ENCODE results near the gene MAOA.

Gene MAOA

DNA sequence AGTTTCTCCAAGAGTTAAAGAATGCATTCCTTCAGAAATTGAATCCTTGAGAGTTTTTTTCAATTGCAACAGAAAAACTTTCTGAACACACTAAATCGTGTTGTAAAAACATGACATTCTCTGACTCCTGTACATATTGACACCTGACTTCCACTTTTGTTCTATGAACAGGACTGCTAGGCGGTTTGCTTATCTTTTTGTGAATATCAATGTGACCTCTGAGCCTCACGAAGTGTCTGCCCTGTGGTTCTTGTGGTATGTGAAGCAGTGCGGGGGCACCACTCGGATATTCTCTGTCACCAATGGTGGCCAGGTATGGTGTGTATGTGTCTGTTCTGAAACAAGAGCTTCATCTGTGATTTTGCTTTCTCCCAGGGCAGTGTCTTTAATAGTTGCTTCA is 71.9 kb downstream of the MAOA start:
- H3K4me3 ChIP-seq (ENCODE audit: low read depth, low read length, poor library complexity, severe bottlenecking): no peak overlapping the region
- no peak overlapping the region for H2AFZ ChIP-seq (ENCODE audit: low read length)
- TF ChIP-seq, protein P1, sequence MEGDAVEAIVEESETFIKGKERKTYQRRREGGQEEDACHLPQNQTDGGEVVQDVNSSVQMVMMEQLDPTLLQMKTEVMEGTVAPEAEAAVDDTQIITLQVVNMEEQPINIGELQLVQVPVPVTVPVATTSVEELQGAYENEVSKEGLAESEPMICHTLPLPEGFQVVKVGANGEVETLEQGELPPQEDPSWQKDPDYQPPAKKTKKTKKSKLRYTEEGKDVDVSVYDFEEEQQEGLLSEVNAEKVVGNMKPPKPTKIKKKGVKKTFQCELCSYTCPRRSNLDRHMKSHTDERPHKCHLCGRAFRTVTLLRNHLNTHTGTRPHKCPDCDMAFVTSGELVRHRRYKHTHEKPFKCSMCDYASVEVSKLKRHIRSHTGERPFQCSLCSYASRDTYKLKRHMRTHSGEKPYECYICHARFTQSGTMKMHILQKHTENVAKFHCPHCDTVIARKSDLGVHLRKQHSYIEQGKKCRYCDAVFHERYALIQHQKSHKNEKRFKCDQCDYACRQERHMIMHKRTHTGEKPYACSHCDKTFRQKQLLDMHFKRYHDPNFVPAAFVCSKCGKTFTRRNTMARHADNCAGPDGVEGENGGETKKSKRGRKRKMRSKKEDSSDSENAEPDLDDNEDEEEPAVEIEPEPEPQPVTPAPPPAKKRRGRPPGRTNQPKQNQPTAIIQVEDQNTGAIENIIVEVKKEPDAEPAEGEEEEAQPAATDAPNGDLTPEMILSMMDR (IDR thresholded peaks at IDR 0.05; ENCODE audit: low read length): no peak
- no peak for TF ChIP-seq EZH2 (IDR thresholded peaks at IDR 0.05; ENCODE audit: borderline replicate concordance, low read length)
- H3K4me1 ChIP-seq (ENCODE audit: insufficient read depth, low read length, severe bottlenecking): no peaks in the 10 kb centered on the region
- no peaks in the 10 kb centered on the region for H3K9me2 ChIP-seq (ENCODE audit: low read depth, low read length)
- H3K9me3 ChIP-seq (ENCODE audit: low read length): no peaks in the 10 kb centered on the region
- no peaks in the 10 kb centered on the region for H4K20me1 ChIP-seq (ENCODE audit: insufficient read depth, low read length)
- no peaks in the 10 kb centered on the region for H3F3A ChIP-seq (ENCODE audit: insufficient read depth, low read length)
- no peak overlapping the region for H3K4me2 ChIP-seq (ENCODE audit: low read length)
- no peaks in the 10 kb centered on the region for H3K27me3 ChIP-seq (ENCODE audit: insufficient read depth, low read length)
- H3K36me3 ChIP-seq (ENCODE audit: insufficient read depth, low read length): no peaks in the 10 kb centered on the region
- no peak overlapping the region for H3K27ac ChIP-seq (ENCODE audit: low read depth, low read length, poor library complexity, severe bottlenecking)
- H3K9ac ChIP-seq (ENCODE audit: low read length): no peak overlapping the region
- H3K79me2 ChIP-seq (ENCODE audit: insufficient read depth, low read length): no peaks in the 10 kb centered on the region

DNA sequence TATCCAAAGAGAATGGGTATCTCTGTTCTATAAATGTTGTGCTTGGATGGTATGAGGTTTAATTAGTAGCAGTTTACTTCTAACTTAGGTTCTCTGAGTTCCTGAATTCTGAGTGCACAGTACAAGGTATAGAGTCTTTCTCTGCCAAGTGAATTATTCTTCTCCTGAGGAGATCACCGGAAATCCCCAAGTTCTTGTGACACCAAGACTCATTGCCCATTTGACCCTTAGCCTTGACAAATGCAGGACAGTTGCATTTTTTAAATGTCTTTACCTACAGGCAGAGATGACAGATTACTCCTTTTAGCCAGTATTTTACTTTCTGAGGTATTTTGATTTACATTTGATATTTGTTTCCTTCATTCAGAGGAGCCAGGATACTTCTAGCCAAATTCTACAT is 72.9 kb downstream of the MAOA start:
- Histone ChIP-seq H3K36me3 (ENCODE audit: insufficient read depth, low read length) (no peaks in the 10 kb centered on the region), H3K79me2 (ENCODE audit: insufficient read depth, low read length) (no peaks in the 10 kb centered on the region), H2AFZ (ENCODE audit: low read length) (no peak overlapping the region), H3K4me3 (ENCODE audit: low read depth, low read length, poor library complexity, severe bottlenecking) (no peak overlapping the region), H3K9ac (ENCODE audit: low read length) (no peak overlapping the region), H3K9me2 (ENCODE audit: low read depth, low read length) (no peaks in the 10 kb centered on the region), H3F3A (ENCODE audit: insufficient read depth, low read length) (no peaks in the 10 kb centered on the region), H3K4me1 (ENCODE audit: insufficient read depth, low read length, severe bottlenecking) (no peaks in the 10 kb centered on the region), H3K27ac (ENCODE audit: low read depth, low read length, poor library complexity, severe bottlenecking) (no peak overlapping the region), H4K20me1 (ENCODE audit: insufficient read depth, low read length) (no peaks in the 10 kb centered on the region), H3K9me3 (ENCODE audit: low read length) (no peaks in the 10 kb centered on the region), H3K4me2 (ENCODE audit: low read length) (no peak overlapping the region), H3K27me3 (ENCODE audit: insufficient read depth, low read length) (no peaks in the 10 kb centered on the region)
- TF ChIP-seq EZH2 (IDR thresholded peaks at IDR 0.05; ENCODE audit: borderline replicate concordance, low read length): no peak
- TF ChIP-seq, protein P1 (IDR thresholded peaks at IDR 0.05; ENCODE audit: low read length): no peak

DNA sequence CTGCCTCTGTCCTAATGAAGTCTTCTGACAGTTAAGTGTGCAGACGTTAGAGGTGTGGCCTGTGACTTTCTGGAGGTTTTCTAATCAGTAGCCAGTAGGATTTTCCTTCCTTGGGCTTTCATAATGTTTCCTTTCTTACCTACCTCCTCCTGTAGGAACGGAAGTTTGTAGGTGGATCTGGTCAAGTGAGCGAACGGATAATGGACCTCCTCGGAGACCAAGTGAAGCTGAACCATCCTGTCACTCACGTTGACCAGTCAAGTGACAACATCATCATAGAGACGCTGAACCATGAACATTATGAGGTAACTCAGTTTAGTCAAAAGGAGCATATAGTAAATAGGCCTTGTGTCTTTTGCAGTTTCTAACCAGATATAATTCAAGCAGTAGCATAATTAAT is 75.0 kb downstream of the MAOA start:
- Histone ChIP-seq H3K9me2 (ENCODE audit: low read depth, low read length) (no peaks in the 10 kb centered on the region), H3K79me2 (ENCODE audit: insufficient read depth, low read length) (no peaks in the 10 kb centered on the region), H3K36me3 (ENCODE audit: insufficient read depth, low read length) (no peaks in the 10 kb centered on the region), H3K9me3 (ENCODE audit: low read length) (no peaks in the 10 kb centered on the region), H3K27me3 (ENCODE audit: insufficient read depth, low read length) (no peaks in the 10 kb centered on the region), H2AFZ (ENCODE audit: low read length) (no peak overlapping the region), H3K4me1 (ENCODE audit: insufficient read depth, low read length, severe bottlenecking) (no peaks in the 10 kb centered on the region), H3K4me2 (ENCODE audit: low read length) (no peak overlapping the region), H3F3A (ENCODE audit: insufficient read depth, low read length) (no peaks in the 10 kb centered on the region), H3K27ac (ENCODE audit: low read depth, low read length, poor library complexity, severe bottlenecking) (no peak overlapping the region), H3K9ac (ENCODE audit: low read length) (no peak overlapping the region), H3K4me3 (ENCODE audit: low read depth, low read length, poor library complexity, severe bottlenecking) (no peak overlapping the region), H4K20me1 (ENCODE audit: insufficient read depth, low read length) (no peaks in the 10 kb centered on the region)
- TF ChIP-seq, protein P1 (IDR thresholded peaks at IDR 0.05; ENCODE audit: low read length): no peak
- TF ChIP-seq EZH2 (IDR thresholded peaks at IDR 0.05; ENCODE audit: borderline replicate concordance, low read length): no peak
